ENCODE data around the gene RNASEL.

RNASEL gene

DNA sequence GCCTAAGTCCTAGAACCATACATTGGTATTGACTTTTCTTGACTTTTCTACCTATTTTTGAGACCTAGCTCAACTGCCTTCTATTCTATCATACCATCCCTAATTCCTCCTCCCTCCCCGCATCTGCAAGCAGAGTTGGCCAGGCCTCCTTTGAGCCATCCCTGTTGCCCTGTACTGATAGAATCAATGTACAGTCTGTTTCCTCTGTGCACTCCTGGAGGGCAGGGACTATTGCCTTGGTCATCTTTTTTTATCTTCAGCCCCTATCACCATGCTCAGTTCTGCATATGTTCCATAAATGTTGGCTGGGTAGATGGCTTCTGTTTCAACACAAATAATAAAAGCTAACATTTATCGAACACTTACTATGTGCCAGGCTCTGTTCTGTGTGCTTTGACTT is 19.2 kb upstream of the RNASEL start:
- in situ Hi-C loops (cut with MboI; ENCODE audit: low pct_unique_long_range_greater_than_20kb, low sequenced_read_pairs, unreplicated experiment): no loop called here
- DNase-seq (ENCODE audit: low spot score): no peak
- TF ChIP-seq, protein P1, sequence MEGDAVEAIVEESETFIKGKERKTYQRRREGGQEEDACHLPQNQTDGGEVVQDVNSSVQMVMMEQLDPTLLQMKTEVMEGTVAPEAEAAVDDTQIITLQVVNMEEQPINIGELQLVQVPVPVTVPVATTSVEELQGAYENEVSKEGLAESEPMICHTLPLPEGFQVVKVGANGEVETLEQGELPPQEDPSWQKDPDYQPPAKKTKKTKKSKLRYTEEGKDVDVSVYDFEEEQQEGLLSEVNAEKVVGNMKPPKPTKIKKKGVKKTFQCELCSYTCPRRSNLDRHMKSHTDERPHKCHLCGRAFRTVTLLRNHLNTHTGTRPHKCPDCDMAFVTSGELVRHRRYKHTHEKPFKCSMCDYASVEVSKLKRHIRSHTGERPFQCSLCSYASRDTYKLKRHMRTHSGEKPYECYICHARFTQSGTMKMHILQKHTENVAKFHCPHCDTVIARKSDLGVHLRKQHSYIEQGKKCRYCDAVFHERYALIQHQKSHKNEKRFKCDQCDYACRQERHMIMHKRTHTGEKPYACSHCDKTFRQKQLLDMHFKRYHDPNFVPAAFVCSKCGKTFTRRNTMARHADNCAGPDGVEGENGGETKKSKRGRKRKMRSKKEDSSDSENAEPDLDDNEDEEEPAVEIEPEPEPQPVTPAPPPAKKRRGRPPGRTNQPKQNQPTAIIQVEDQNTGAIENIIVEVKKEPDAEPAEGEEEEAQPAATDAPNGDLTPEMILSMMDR (IDR thresholded peaks at IDR 0.05; ENCODE audit: extremely low read depth, insufficient read depth, missing control alignments): no peak

DNA sequence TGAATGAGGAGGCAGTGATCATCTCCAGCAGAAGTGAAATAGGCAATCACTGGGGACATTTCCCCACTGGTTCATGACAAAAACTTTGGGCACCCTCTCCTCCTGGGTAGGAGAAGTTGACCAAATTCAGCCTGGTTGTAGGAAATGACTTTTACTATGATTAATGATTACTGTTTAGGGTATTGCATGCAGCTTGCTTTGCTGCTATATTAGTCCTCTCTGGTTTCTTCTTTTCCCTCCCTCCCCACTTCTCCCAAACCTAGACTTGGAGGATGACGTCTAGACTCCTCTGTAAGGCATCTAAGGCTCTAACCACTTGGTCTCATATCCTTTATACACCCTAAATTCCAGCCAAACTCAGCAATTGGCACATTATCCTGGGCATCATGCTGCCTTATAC is 18.5 kb upstream of the RNASEL start:
- DNase-seq (ENCODE audit: low spot score): no peak
- TF ChIP-seq, protein P1 (IDR thresholded peaks at IDR 0.05; ENCODE audit: extremely low read depth, insufficient read depth, missing control alignments): no peak
- in situ Hi-C loops (cut with MboI; ENCODE audit: low pct_unique_long_range_greater_than_20kb, low sequenced_read_pairs, unreplicated experiment): no loop called here

DNA sequence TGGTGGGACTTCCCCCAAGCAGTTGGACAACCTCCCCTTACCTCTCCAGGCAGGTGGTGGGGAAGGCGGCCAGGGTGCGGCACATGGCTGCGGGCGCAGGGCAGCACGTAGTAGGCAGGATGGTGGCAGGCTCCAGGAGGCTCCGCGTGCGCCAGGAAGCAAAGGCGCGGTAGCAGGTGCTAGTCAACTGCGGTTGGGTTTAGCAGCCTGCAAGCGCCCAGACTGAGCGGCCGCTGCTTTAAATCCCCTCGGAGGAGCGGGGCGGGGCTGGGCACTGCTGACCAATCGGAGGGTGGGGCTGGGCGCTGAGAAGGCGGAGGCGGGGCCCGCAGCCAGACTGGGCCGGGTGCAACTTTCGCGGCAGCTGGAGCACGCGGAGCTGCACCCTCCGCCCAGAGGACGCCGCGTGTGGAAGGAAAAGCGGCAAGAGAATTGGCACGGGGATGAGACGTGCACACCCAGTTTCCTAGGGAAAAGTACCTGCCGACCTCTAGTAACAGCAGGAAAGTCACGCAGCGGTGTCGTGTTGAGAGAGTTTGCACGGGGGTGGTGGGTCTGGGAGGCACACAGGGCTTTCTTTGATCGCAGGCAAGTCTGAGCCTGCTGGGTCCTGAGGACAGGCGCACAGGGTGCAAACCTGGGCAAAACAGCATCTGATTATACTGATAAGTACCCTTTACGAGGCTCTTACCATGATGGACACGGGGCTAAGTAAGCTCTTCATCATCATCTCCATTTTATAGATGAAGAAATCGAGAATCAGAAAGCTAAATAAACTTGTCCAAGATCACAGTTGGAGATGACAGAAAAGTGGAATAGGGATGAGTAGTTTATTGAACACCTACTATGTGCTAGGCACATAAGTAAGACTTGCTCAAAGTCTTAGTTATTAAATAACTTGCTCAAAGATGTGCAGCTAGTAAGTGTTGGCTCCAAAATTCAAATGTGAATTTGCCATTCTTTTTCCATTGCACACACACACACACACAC is 15.4 kb upstream of the RNASEL start, which contains the start of gene RGS16:
TSS of gene RGS16 (minus strand) at position 215 of the 990 bp plus-strand sequence. CDS start at position 85, 130 bp downstream.
- TF ChIP-seq, protein P1 (IDR thresholded peaks at IDR 0.05; ENCODE audit: extremely low read depth, insufficient read depth, missing control alignments): no peak
- DNase-seq (ENCODE audit: low spot score): peak; percentile 95
- in situ Hi-C loops (cut with MboI; ENCODE audit: low pct_unique_long_range_greater_than_20kb, low sequenced_read_pairs, unreplicated experiment): no loop called here

DNA sequence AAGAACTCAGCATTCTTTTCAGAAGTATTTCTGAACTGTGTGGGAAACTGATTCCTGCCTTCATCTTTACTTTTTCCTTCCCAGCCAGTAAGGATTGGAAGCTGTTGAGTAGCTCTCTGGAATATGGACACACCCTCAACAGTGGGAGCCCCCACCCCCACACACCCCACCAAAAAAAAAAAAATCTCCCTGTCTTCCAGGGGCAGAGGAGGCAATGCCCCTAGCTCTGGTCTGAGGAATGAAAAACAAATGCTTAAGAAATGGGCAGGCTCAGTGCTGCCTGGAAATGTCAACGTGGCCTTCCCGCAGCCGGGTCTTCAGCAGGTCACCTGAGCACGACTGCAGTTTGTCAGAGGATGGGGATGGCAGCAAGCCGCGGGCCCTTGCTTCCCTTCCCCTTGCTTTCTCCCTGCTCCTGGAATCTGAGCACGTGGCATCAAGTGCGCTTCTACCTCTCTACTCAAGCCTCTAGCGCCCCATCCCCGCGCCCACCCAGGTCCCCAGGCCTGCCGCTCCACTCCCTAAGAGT is 14.7 kb upstream of the RNASEL start:
- no peak for DNase-seq (ENCODE audit: low spot score)
- TF ChIP-seq, protein P1 (IDR thresholded peaks at IDR 0.05; ENCODE audit: extremely low read depth, insufficient read depth, missing control alignments): no peak
- in situ Hi-C loops (cut with MboI; ENCODE audit: low pct_unique_long_range_greater_than_20kb, low sequenced_read_pairs, unreplicated experiment): no loop called here

DNA sequence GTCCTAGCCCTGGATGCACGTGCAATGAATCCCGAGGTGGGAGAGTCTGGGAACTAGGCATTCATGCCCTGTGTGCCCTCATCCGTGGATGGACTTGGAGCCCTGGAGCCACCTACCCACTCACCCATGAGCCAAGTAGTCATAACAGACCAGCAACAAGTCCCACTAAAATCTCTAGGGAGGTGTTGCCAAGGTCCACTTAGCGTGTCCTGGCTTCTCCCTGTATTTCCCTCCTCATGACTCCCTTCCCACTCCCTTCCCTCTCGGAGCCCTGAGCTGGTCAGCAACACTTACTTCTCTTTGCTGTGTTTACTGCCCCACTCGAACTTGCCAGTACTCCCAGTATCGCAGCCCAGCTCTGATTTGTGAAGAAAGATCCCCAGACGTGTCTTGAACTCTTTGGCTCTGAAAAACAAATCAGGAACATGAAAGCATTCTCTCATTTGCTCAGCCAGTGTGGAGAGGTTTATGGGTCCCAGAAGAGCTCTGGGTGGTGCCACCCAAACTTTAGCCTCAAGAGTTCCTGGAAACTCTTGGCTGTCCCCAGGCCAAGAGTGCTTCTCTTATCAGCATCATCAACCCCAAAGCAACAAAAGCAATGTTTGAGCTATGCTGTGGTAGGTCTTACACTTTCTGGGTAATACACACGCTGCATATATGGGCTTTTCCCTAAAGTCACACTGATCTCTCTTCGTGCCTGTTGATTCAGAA is 14.0 kb upstream of the RNASEL start:
- no peak for DNase-seq (ENCODE audit: low spot score)
- TF ChIP-seq, protein P1 (IDR thresholded peaks at IDR 0.05; ENCODE audit: extremely low read depth, insufficient read depth, missing control alignments): no peak
- in situ Hi-C loops (cut with MboI; ENCODE audit: low pct_unique_long_range_greater_than_20kb, low sequenced_read_pairs, unreplicated experiment): no loop called here

DNA sequence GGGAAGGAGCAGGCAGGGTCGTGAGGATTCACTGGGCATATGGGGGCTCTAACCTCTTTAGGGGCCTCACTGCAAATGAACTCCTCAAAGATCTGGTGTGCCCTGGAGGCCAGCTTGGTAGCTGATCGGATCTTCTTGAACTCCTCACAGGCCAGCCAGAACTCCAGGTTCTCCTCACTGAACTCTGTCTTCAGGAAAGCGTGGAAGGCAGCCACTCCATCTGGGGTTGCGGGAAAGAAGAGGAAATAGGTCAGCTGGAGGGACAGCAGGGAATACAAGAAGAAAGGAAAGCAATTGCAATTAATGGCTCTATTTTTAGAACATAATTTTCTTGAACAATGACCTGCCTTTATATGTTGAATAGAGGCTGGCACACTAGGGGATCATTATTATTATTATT is 12.9 kb upstream of the RNASEL start:
- in situ Hi-C loops (cut with MboI; ENCODE audit: low pct_unique_long_range_greater_than_20kb, low sequenced_read_pairs, unreplicated experiment): no loop called here
- TF ChIP-seq, protein P1 (IDR thresholded peaks at IDR 0.05; ENCODE audit: extremely low read depth, insufficient read depth, missing control alignments): no peak
- DNase-seq (ENCODE audit: low spot score): no peak
